ENCODE results near the gene SOBP.

DNA sequence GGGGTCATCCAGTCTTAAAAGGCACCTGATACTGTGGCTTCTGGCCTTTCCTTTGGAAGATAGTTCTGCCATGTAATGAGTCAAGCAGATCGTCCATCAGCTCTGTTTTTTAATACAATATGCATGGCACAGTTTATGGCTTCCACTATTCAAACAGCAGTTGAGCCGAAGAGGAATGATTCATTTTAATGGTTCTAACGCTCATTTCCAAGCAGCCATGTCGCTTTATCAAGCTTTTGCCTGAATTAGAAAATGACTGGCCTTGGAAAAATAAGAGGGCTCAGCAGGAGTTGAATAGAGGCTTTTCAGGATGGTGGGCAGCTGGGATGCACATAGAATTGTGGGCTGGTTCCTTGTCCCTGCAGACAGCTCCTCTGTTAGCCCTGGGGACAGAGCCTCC is 138.1 kb downstream of the SOBP start:
- TF ChIP-seq SUZ12 (IDR thresholded peaks at IDR 0.05; ENCODE audit: extremely low read depth, insufficient read depth, insufficient read length): no peak
- TF ChIP-seq ZNF274 (IDR thresholded peaks at IDR 0.05; ENCODE audit: low read depth, low read length): no peak
